PFSK-1 (cell line): ENCODE measurements around the gene SEZ6.
A peak's percentile ranks its signal among the peaks of the same experiment; 100 is the strongest.

Source experiments
- FOXP2 ChIP-seq: optimal IDR thresholded peaks from 2 replicates; pipeline ENCODE3; 2011; ENCODE audit warnings: borderline replicate concordance, control low read depth, inconsistent platforms; ENCODE audit not compliant: insufficient read depth; ENCODE audit errors: extremely low read length, extremely low read depth
- POLR2AphosphoS5 ChIP-seq: IDR thresholded peaks from 2 replicates; pipeline ENCODE4 v1.6.1; 2012; ENCODE audit warnings: low read depth, mild to moderate bottlenecking, control low read depth, low read length, moderate library complexity
- REST ChIP-seq, 2 experiments: IDR thresholded peaks; 2 replicates each; pipeline versions ENCODE4 v1.6.1 to v1.8.0; 2011 to 2012; ENCODE audit warnings: low read depth in 2 of 2, low read length in 2 of 2, control low read depth in 1 of 2, inconsistent platforms in 1 of 2, mild to moderate bottlenecking in 1 of 2, moderate library complexity in 1 of 2; ENCODE audit not compliant: insufficient read depth in 1 of 2
- SIN3A ChIP-seq: IDR thresholded peaks from 2 replicates; pipeline ENCODE4 v1.6.1; 2012; ENCODE audit warnings: mild to moderate bottlenecking, low read length, moderate library complexity, borderline replicate concordance; ENCODE audit not compliant: insufficient read depth
- TAF1 ChIP-seq: IDR thresholded peaks from 2 replicates; pipeline ENCODE4 v1.6.1; 2012; ENCODE audit warnings: low read length, control low read depth, borderline replicate concordance; ENCODE audit not compliant: insufficient read depth

SEZ6 gene

GRCh38 chr17:28950752-28951427 lies 54.9 kb downstream of the SEZ6 start:
- TF ChIP-seq REST (IDR thresholded peaks at IDR 0.05; ENCODE audit: insufficient read depth in 1 of 2, low read depth in 2 of 2, low read length in 2 of 2) (no peak), TAF1 (no peak), POLR2AphosphoS5 (no peak; the same call in 1 of the 2 replicates), FOXP2 (no peak), SIN3A (no peak)

- TF ChIP-seq REST (IDR thresholded peaks at IDR 0.05; ENCODE audit: insufficient read depth in 1 of 2, low read depth in 2 of 2, low read length in 2 of 2) (no peak), FOXP2 (no peak)
These were observed 55.6 kb downstream of the SEZ6 start for GRCh38 chr17:28950017-28950751.

- no peak for TF ChIP-seq FOXP2
- 0 out of 2 replicates have a peak, but pooled peaks have one; percentile 44 for TF ChIP-seq SIN3A
These were observed 56.4 kb downstream of the SEZ6 start for GRCh38 chr17:28949185-28950016.

- TF ChIP-seq FOXP2 (no peak), POLR2AphosphoS5 (no peak), TAF1 (no peak)
These were observed 57.0 kb downstream of the SEZ6 start for GRCh38 chr17:28948873-28949184.

- no peak for TF ChIP-seq TAF1
- TF ChIP-seq SIN3A: no peak
- TF ChIP-seq REST (IDR thresholded peaks at IDR 0.05; ENCODE audit: insufficient read depth in 1 of 2, low read depth in 2 of 2, low read length in 2 of 2): no peak
- TF ChIP-seq POLR2AphosphoS5: no peak
- no peak for TF ChIP-seq FOXP2
These were observed 57.5 kb downstream of the SEZ6 start for GRCh38 chr17:28948342-28948741.

GRCh38 chr17:28947639-28948038 lies 58.2 kb downstream of the SEZ6 start:
- TF ChIP-seq REST (IDR thresholded peaks at IDR 0.05; ENCODE audit: insufficient read depth in 1 of 2, low read depth in 2 of 2, low read length in 2 of 2) (no peak), FOXP2 (no peak), TAF1 (no peak), POLR2AphosphoS5 (no peak), SIN3A (no peak)
